ENCODE data around the gene HNF4A. TPM values are rescaled to one million over a fixed set of nuclear protein-coding genes. Genes with fewer than 3 reads are reported as not detected.

HNF4A gene
- total and polyA plus RNA-seq, 2 of the 13 experiments (the other 11 are each of a cell fraction or from before 2014, with no cell fraction given), result 80.9 to 169 TPM

GRCh38 chr20:44394452-44394701 lies 38.9 kb downstream of the HNF4A start (continued):
- TF ChIP-seq TFDP2 (CRISPR knock-in tag; IDR thresholded peaks at IDR 0.05) (no peak), SMARCE1 (IDR thresholded peaks at IDR 0.05; ENCODE audit: borderline replicate concordance) (no peak), ZNF260 (CRISPR knock-in tag; IDR thresholded peaks at IDR 0.05; ENCODE audit: borderline replicate concordance, low read depth) (no peak), GRHL1 (CRISPR knock-in tag; conservative IDR thresholded peaks at IDR 0.05) (no peak), ZNF460 (CRISPR knock-in tag; IDR thresholded peaks at IDR 0.05; ENCODE audit: borderline replicate concordance) (peak; percentile 87; the same call in 1 of the 2 replicates), KDM1A (CRISPR knock-in tag; IDR thresholded peaks at IDR 0.05) (peak; percentile 96), MXD3 (CRISPR knock-in tag; IDR thresholded peaks at IDR 0.05) (no peak), ZNF224 (CRISPR knock-in tag; IDR thresholded peaks at IDR 0.05) (no peak; the same call in 1 of the 2 replicates), SAFB2 (CRISPR knock-in tag; IDR thresholded peaks at IDR 0.05; ENCODE audit: borderline replicate concordance, low read depth) (no peak; the same call in 1 of the 2 replicates), ZNF451 (CRISPR knock-in tag; IDR thresholded peaks at IDR 0.05) (0 out of 2 replicates have a peak, but pooled peaks have one; percentile 95), CBX2 (IDR thresholded peaks at IDR 0.05; ENCODE audit: low read depth, low read length) (no peak), CBX2 (CRISPR knock-in tag; IDR thresholded peaks at IDR 0.05; ENCODE audit: low read depth) (no peak), ZNF33B (CRISPR knock-in tag; IDR thresholded peaks at IDR 0.05) (no peak), SETDB1 (CRISPR knock-in tag; IDR thresholded peaks at IDR 0.05; ENCODE audit: borderline replicate concordance) (peak; percentile 81; the same call in 1 of the 2 replicates), ZNF446 (CRISPR knock-in tag; IDR thresholded peaks at IDR 0.05) (0 out of 2 replicates have a peak, but pooled peaks have one; percentile 57), PCBP2 (optimal IDR thresholded peaks at IDR 0.05; ENCODE audit: low read depth, low read length, poor library complexity, severe bottlenecking) (peak; percentile 55)
- TF ChIP-seq, protein P1, sequence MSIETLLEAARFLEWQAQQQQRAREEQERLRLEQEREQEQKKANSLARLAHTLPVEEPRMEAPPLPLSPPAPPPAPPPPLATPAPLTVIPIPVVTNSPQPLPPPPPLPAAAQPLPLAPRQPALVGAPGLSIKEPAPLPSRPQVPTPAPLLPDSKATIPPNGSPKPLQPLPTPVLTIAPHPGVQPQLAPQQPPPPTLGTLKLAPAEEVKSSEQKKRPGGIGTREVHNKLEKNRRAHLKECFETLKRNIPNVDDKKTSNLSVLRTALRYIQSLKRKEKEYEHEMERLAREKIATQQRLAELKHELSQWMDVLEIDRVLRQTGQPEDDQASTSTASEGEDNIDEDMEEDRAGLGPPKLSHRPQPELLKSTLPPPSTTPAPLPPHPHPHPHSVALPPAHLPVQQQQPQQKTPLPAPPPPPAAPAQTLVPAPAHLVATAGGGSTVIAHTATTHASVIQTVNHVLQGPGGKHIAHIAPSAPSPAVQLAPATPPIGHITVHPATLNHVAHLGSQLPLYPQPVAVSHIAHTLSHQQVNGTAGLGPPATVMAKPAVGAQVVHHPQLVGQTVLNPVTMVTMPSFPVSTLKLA (IDR thresholded peaks at IDR 0.05), result no peak
- TF ChIP-seq, protein P2, sequence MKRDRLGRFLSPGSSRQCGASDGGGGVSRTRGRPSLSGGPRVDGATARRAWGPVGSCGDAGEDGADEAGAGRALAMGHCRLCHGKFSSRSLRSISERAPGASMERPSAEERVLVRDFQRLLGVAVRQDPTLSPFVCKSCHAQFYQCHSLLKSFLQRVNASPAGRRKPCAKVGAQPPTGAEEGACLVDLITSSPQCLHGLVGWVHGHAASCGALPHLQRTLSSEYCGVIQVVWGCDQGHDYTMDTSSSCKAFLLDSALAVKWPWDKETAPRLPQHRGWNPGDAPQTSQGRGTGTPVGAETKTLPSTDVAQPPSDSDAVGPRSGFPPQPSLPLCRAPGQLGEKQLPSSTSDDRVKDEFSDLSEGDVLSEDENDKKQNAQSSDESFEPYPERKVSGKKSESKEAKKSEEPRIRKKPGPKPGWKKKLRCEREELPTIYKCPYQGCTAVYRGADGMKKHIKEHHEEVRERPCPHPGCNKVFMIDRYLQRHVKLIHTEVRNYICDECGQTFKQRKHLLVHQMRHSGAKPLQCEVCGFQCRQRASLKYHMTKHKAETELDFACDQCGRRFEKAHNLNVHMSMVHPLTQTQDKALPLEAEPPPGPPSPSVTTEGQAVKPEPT (CRISPR knock-in tag; IDR thresholded peaks at IDR 0.05; ENCODE audit: low read depth), result no peak
- TF ChIP-seq, protein P3, sequence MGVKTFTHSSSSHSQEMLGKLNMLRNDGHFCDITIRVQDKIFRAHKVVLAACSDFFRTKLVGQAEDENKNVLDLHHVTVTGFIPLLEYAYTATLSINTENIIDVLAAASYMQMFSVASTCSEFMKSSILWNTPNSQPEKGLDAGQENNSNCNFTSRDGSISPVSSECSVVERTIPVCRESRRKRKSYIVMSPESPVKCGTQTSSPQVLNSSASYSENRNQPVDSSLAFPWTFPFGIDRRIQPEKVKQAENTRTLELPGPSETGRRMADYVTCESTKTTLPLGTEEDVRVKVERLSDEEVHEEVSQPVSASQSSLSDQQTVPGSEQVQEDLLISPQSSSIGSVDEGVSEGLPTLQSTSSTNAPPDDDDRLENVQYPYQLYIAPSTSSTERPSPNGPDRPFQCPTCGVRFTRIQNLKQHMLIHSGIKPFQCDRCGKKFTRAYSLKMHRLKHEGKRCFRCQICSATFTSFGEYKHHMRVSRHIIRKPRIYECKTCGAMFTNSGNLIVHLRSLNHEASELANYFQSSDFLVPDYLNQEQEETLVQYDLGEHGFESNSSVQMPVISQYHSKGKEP (CRISPR knock-in tag; IDR thresholded peaks at IDR 0.05), result no peak; the same call in 1 of the 2 replicates
- TF ChIP-seq, protein P4, sequence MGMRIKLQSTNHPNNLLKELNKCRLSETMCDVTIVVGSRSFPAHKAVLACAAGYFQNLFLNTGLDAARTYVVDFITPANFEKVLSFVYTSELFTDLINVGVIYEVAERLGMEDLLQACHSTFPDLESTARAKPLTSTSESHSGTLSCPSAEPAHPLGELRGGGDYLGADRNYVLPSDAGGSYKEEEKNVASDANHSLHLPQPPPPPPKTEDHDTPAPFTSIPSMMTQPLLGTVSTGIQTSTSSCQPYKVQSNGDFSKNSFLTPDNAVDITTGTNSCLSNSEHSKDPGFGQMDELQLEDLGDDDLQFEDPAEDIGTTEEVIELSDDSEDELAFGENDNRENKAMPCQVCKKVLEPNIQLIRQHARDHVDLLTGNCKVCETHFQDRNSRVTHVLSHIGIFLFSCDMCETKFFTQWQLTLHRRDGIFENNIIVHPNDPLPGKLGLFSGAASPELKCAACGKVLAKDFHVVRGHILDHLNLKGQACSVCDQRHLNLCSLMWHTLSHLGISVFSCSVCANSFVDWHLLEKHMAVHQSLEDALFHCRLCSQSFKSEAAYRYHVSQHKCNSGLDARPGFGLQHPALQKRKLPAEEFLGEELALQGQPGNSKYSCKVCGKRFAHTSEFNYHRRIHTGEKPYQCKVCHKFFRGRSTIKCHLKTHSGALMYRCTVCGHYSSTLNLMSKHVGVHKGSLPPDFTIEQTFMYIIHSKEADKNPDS (CRISPR knock-in tag; IDR thresholded peaks at IDR 0.05), result no peak
